AG04449 (cell line): ENCODE data around the gene FOXP1.

Source experiments
- CTCF ChIA-PET: fragments of 350-600 bp; formaldehyde crosslinking; extraction: SDS; loops from one replicate; lab custom pipeline; 2021; ENCODE audit warnings: antibody characterized with exemption; lab: Yijun Ruan, JAX
- POLR2A ChIA-PET: fragments of 400-600, 350-600 bp; formaldehyde crosslinking; extraction: SDS; loops from one replicate; lab custom pipeline; 2020; ENCODE audit warnings: antibody characterized with exemption, inconsistent platforms; lab: Yijun Ruan, JAX
- DNase-seq: peaks from one replicate; pipeline ENCODE4 v3.0.0-alpha.2; 2010; ENCODE audit warnings: low read depth, low spot score
- H3K4me3 ChIP-seq: 2 replicates; pipeline ENCODE4 v1.5.1; 2011; ENCODE audit warnings: low read depth, mild to moderate bottlenecking, control low read depth, low read length
- CTCF ChIP-seq: IDR thresholded peaks from one replicate; pipeline ENCODE4 v1.5.1; 2011; ENCODE audit warnings: mild to moderate bottlenecking, moderate library complexity, low read length, control low read depth, inconsistent platforms; ENCODE audit not compliant: insufficient read depth; ENCODE audit errors: missing control alignments

The FOXP1 gene

GRCh38 chr3:71512000-71512399, 71.5 kb downstream of the FOXP1 start:
- no peak overlapping the region for H3K4me3 ChIP-seq
- no peak for TF ChIP-seq CTCF
- DNase-seq = no peak
- ChIA-PET POLR2A (interaction anchor here (1.3 to 3.7 kb wide), 6 partner anchors 16 to 86 kb away, joined by 5 to 30 read pairs (median 16); partner anchors contain the start of gene FOXP1), CTCF (interaction anchor here (1.0 to 1.4 kb wide), 2 partner anchors 66 to 71 kb away, joined by 3 read pairs; no protein-coding TSS in a partner anchor)

- POLR2A ChIA-PET = interaction anchor here (1.3 to 3.7 kb wide), 7 partner anchors 15 to 409 kb away, joined by 4 to 30 read pairs (median 13); partner anchors contain the start of gene FOXP1
- TF ChIP-seq CTCF = no peak
- H3K4me3 ChIP-seq = no peak overlapping the region
- CTCF ChIA-PET = interaction anchor here (1.0 kb wide), 2 partner anchors 67 to 71 kb away, joined by 3 to 4 read pairs; no protein-coding TSS in a partner anchor
- DNase-seq = no peak
Observed at GRCh38 chr3:71511446-71511845, 72.1 kb downstream of the FOXP1 start.

GRCh38 chr3:71511037-71511436, 72.5 kb downstream of the FOXP1 start:
- POLR2A ChIA-PET = interaction anchor here (0.5 to 3.7 kb wide), 10 partner anchors 15 to 408 kb away, joined by 3 to 30 read pairs (median 6); partner anchors contain the start of gene FOXP1
- no peak overlapping the region for H3K4me3 ChIP-seq
- peak; percentile 99 for DNase-seq
- TF ChIP-seq CTCF = no peak
- CTCF ChIA-PET = interaction anchor here (0.7 to 2.9 kb wide), 9 partner anchors 12 to 170 kb away, joined by 3 to 14 read pairs (median 3); no protein-coding TSS in a partner anchor

GRCh38 chr3:71510510-71510909, 73.0 kb downstream of the FOXP1 start:
- POLR2A ChIA-PET = interaction anchor here (0.5 to 3.7 kb wide), 9 partner anchors 14 to 408 kb away, joined by 3 to 30 read pairs (median 5); partner anchors contain the start of gene FOXP1
- DNase-seq = peak; percentile 52
- TF ChIP-seq CTCF = peak; percentile 56
- H3K4me3 ChIP-seq = no peak overlapping the region
- CTCF ChIA-PET = interaction anchor here (0.7 to 2.9 kb wide), 10 partner anchors 12 to 171 kb away, joined by 3 to 14 read pairs (median 4); no protein-coding TSS in a partner anchor

- POLR2A ChIA-PET = interaction anchor here (1.1 to 3.7 kb wide), 3 partner anchors 13 to 74 kb away, joined by 3 to 30 read pairs (median 20); partner anchors contain the start of gene FOXP1
- TF ChIP-seq CTCF = no peak
- CTCF ChIA-PET = interaction anchor here (0.9 to 2.9 kb wide), 4 partner anchors 10 to 378 kb away, joined by 3 to 14 read pairs (median 4); no protein-coding TSS in a partner anchor
- H3K4me3 ChIP-seq = no peak overlapping the region
- DNase-seq = no peak
Observed at GRCh38 chr3:71509066-71509465, 74.5 kb downstream of the FOXP1 start.

GRCh38 chr3:71505767-71506350, 77.7 kb downstream of the FOXP1 start:
- no peak overlapping the region for H3K4me3 ChIP-seq
- ChIA-PET POLR2A (no interaction called here), CTCF (interaction anchor here (1.1 kb wide), 1 partner anchor 37 kb away, joined by 4 read pairs; no protein-coding TSS in a partner anchor)
- DNase-seq = no peak
- TF ChIP-seq CTCF = no peak
